HepG2 (cell line): ENCODE measurements around the gene TMEM221. TPM values are rescaled to one million over a fixed set of nuclear protein-coding genes. Genes with fewer than 3 reads are reported as not detected.
A peak's percentile ranks its signal among the peaks of the same experiment; 100 is the strongest.

Experiments used
- ATM ChIP-seq: fragments of 450-650 bp; IDR thresholded peaks from 2 replicates; pipeline ENCODE4 v1.7.1; 2017; ENCODE audit warnings: mild to moderate bottlenecking, borderline replicate concordance
- ETV6 ChIP-seq: sonication (generic); formaldehyde crosslinking; conservative IDR thresholded peaks from 2 replicates; pipeline ENCODE4 v1.4.0; 2020; ENCODE audit warnings: missing genetic modification reagents
- GPN1 ChIP-seq: sonication (generic); formaldehyde crosslinking; IDR thresholded peaks from 2 replicates; pipeline ENCODE4 v1.5.1; 2020; ENCODE audit warnings: missing genetic modification reagents, borderline replicate concordance
- HBP1 ChIP-seq: IDR thresholded peaks from 2 replicates; pipeline ENCODE4 v1.6.1; 2016; ENCODE audit warnings: low read depth, control low read depth
- HES4 ChIP-seq: sonication (generic); formaldehyde crosslinking; IDR thresholded peaks from 2 replicates; pipeline ENCODE4 v1.9.0; 2021; ENCODE audit warnings: mild to moderate bottlenecking, missing genetic modification reagents, borderline replicate concordance
- HNF1A ChIP-seq, 2 experiments: sonication (generic) in 1 of 2; formaldehyde crosslinking in 1 of 2; IDR thresholded peaks; 2 replicates each; pipeline versions ENCODE4 v1.4.0 to v1.6.1; 2016 to 2020; ENCODE audit warnings: borderline replicate concordance in 1 of 2, low read depth in 1 of 2, mild to moderate bottlenecking in 1 of 2, missing genetic modification reagents in 1 of 2
- JARID2 ChIP-seq: sonication (generic); formaldehyde crosslinking; IDR thresholded peaks from 2 replicates; pipeline ENCODE4 v1.8.1; 2023; ENCODE audit warnings: missing genetic modification reagents, inconsistent platforms; ENCODE audit not compliant: insufficient replicate concordance
- JUNB ChIP-seq: sonication (generic); formaldehyde crosslinking; IDR thresholded peaks from 2 replicates; pipeline ENCODE4 v1.8.0; 2022; ENCODE audit warnings: missing genetic modification reagents, mild to moderate bottlenecking, borderline replicate concordance
- KDM1A ChIP-seq: IDR thresholded peaks from 2 replicates; pipeline ENCODE4 v1.6.1; 2016; ENCODE audit warnings: missing compliant biosample characterization
- MZF1 ChIP-seq: sonication (generic); formaldehyde crosslinking; IDR thresholded peaks from 2 replicates; pipeline ENCODE4 v1.8.1; 2023; ENCODE audit warnings: mild to moderate bottlenecking, missing genetic modification reagents, borderline replicate concordance
- RFX1 ChIP-seq: fragments of 450-650 bp; IDR thresholded peaks from 2 replicates; pipeline ENCODE4 v1.6.1; 2017
- SOX13 ChIP-seq, 3 experiments: fragments of 450-650 bp in 1 of 3; sonication (generic) in 1 of 3; formaldehyde crosslinking in 1 of 3; IDR thresholded peaks in 2 of 3; conservative IDR thresholded peaks in 1 of 3; 2 replicates each; pipeline versions ENCODE4 v1.5.0 to v1.6.1; 2016 to 2020; ENCODE audit warnings: antibody characterized with exemption in 1 of 3, mild to moderate bottlenecking in 1 of 3, missing compliant biosample characterization in 1 of 3, missing genetic modification reagents in 1 of 3, moderate library complexity in 1 of 3
- XBP1 ChIP-seq: sonication (generic); formaldehyde crosslinking; IDR thresholded peaks from 2 replicates; pipeline ENCODE4 v1.5.0; 2020; ENCODE audit warnings: missing genetic modification reagents
- ZNF205 ChIP-seq: IDR thresholded peaks from 2 replicates; pipeline ENCODE4 v1.6.1; 2018; ENCODE audit warnings: missing biosample characterization, missing genetic modification reagents
- ZNF451 ChIP-seq: sonication (generic); formaldehyde crosslinking; IDR thresholded peaks from 2 replicates; pipeline ENCODE4 v1.5.0; 2020; ENCODE audit warnings: mild to moderate bottlenecking, missing genetic modification reagents
- ZNF562 ChIP-seq: sonication (generic); formaldehyde crosslinking; IDR thresholded peaks from 2 replicates; pipeline ENCODE4 v1.8.0; 2022; ENCODE audit warnings: missing genetic modification reagents, borderline replicate concordance
- ZSCAN25 ChIP-seq: sonication (generic); formaldehyde crosslinking; IDR thresholded peaks from 2 replicates; pipeline ENCODE4 v1.8.0; 2022; ENCODE audit warnings: mild to moderate bottlenecking, missing genetic modification reagents
- polyA plus RNA-seq, 8 experiments: library from polyadenylated mRNA; depleted of rRNA in 3 of 8; stranded (reverse) in 7 of 8; unstranded in 1 of 8; fragments of >200 nt; fragmentation: Illumina TruSeq in 4 of 8; extraction: Trizol in 4 of 8; gene quantifications; 2 replicates each; pipeline versions ENCODE4 v1.2.1 to v1.2.3, GENCODE V29; 2011 to 2016; ENCODE audit warnings: low read depth in 4 of 8, missing spikeins in 1 of 8, mixed read lengths in 1 of 8; ENCODE audit not compliant: insufficient read depth in 1 of 8
- total RNA-seq, 5 experiments: library from RNA; depleted of rRNA; stranded (reverse); fragments of >200 nt; fragmentation: Illumina TruSeq; extraction: Trizol; gene quantifications; 2 replicates each; pipeline ENCODE4 v1.2.3, GENCODE V29; 2016; ENCODE audit warnings: low read depth in 1 of 5
- TF ChIP-seq, protein P1 (sequence below): IDR thresholded peaks from 2 replicates; pipeline ENCODE4 v1.6.1; 2016; ENCODE audit warnings: mild to moderate bottlenecking
- TF ChIP-seq, protein P2 (sequence below): sonication (generic); formaldehyde crosslinking; IDR thresholded peaks from 2 replicates; pipeline ENCODE4 v1.8.0; 2022; ENCODE audit warnings: mild to moderate bottlenecking, missing genetic modification reagents, borderline replicate concordance

Gene TMEM221
- total and polyA plus RNA-seq, 2 of the 13 experiments (the other 11 are each of a cell fraction or from before 2014, with no cell fraction given): 0.33 to 0.77 TPM

DNA sequence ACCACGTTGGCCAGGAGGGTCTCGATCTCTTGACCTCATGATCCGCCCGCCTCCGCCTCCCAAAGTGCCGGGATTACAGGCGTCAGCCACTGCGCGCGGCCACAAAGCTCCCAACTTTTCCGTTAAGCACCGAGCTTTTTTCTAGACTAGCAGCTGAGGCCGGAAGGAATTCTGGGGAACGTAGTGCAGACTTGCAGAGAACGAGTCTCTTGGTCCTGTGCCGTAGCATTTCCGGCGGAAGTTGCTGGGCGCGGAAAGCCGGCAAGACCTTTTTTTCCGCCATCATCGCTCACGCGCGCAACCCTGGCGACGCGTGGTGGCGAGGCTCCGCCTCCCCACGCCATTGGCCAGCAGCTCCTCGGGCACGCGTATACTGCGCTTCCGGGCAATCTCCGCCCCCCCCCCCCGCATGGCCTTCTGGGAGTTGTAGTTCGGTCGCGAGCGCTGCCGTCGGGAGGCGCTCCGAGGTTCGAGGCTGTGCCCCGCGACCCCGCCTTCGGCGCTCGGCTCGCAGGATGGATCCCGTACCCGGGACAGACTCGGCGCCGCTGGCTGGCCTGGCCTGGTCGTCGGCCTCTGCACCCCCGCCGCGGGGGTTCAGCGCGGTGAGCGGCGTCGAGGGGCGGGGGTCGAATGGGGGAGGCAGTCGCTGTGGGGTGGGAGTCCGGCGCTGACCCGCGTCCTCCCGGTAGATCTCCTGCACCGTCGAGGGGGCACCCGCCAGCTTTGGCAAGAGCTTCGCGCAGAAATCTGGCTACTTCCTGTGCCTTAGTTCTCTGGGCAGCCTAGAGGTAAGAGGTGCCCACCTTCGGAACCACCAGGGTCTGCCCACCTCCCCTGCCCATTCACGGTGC is 28.6 kb downstream of the TMEM221 start, which contains the start of gene MVB12A (continued):
- TF ChIP-seq, protein P1, sequence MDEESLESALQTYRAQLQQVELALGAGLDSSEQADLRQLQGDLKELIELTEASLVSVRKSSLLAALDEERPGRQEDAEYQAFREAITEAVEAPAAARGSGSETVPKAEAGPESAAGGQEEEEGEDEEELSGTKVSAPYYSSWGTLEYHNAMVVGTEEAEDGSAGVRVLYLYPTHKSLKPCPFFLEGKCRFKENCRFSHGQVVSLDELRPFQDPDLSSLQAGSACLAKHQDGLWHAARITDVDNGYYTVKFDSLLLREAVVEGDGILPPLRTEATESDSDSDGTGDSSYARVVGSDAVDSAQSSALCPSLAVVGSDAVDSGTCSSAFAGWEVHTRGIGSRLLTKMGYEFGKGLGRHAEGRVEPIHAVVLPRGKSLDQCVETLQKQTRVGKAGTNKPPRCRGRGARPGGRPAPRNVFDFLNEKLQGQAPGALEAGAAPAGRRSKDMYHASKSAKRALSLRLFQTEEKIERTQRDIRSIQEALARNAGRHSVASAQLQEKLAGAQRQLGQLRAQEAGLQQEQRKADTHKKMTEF (CRISPR knock-in tag): peak; percentile 77
- TF ChIP-seq XBP1 (CRISPR knock-in tag) (no peak), ZNF451 (0 out of 2 replicates have a peak, but pooled peaks have one; percentile 22), ZSCAN25 (CRISPR knock-in tag) (peak; percentile 14; the same call in 1 of the 2 replicates), JARID2 (peak; percentile 85), ETV6 (CRISPR knock-in tag) (no peak; the same call in 1 of the 2 replicates), ATM (no peak), ZNF562 (no peak), ZNF205 (CRISPR knock-in tag) (peak; percentile 35; the same call in 1 of the 2 replicates), HBP1 (CRISPR knock-in tag) (no peak), HNF1A (IDR thresholded peaks at IDR 0.05; ENCODE audit: low read depth) (no peak), HNF1A (CRISPR knock-in tag; IDR thresholded peaks at IDR 0.05; ENCODE audit: borderline replicate concordance) (peak; percentile 48; the same call in 1 of the 2 replicates), RFX1 (peak; percentile 67), SOX13 (IDR thresholded peaks at IDR 0.05) (no peak), SOX13 (CRISPR knock-in tag; conservative IDR thresholded peaks at IDR 0.05 in 1 of 2, IDR thresholded peaks at IDR 0.05 in 1 of 2) (no peak), JUNB (CRISPR knock-in tag) (no peak), MZF1 (CRISPR knock-in tag) (no peak), HES4 (CRISPR knock-in tag) (peak; percentile 51; the same call in 1 of the 2 replicates), KDM1A (CRISPR knock-in tag) (peak; percentile 34; the same call in 1 of the 2 replicates), GPN1 (no peak)
- TF ChIP-seq, protein P2, sequence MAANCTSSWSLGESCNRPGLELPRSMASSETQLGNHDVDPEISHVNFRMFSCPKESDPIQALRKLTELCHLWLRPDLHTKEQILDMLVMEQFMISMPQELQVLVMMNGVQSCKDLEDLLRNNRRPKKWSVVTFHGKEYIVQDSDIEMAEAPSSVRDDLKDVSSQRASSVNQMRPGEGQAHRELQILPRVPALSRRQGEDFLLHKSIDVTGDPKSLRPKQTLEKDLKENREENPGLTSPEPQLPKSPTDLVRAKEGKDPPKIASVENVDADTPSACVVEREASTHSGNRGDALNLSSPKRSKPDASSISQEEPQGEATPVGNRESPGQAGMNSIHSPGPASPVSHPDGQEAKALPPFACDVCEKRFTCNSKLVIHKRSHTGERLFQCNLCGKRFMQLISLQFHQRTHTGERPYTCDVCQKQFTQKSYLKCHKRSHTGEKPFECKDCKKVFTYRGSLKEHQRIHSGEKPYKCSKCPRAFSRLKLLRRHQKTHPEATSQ (CRISPR knock-in tag): 0 out of 2 replicates have a peak, but pooled peaks have one; percentile 42
